Glutamatergic neuron (in vitro differentiated cells): ENCODE measurements around the gene NUDC. TPM values are rescaled to one million over a fixed set of nuclear protein-coding genes. Genes with fewer than 3 reads are reported as not detected.
A peak's percentile ranks its signal among the peaks of the same experiment; 100 is the strongest.

ENCODE experiments used
- DNase-seq: peaks from one replicate; pipeline ENCODE4 v3.0.0; 2022
- H3K27ac Mint-ChIP-seq: one replicate; pipeline ENCODE4 v1.8.0; 2020; ENCODE audit warnings: mild to moderate bottlenecking, mixed read lengths, inconsistent platforms; ENCODE audit not compliant: unreplicated experiment
- H3K27me3 Mint-ChIP-seq: one replicate; pipeline ENCODE4 v1.8.0; 2020; ENCODE audit warnings: mild to moderate bottlenecking, moderate library complexity, mixed read lengths, inconsistent platforms; ENCODE audit not compliant: unreplicated experiment
- H3K36me3 Mint-ChIP-seq: one replicate; pipeline ENCODE4 v1.8.0; 2020; ENCODE audit warnings: mild to moderate bottlenecking, mixed read lengths, inconsistent platforms; ENCODE audit not compliant: unreplicated experiment
- H3K4me1 Mint-ChIP-seq: one replicate; pipeline ENCODE4 v1.8.0; 2020; ENCODE audit warnings: mild to moderate bottlenecking, low read depth, mixed read lengths, inconsistent platforms; ENCODE audit not compliant: unreplicated experiment
- H3K4me3 Mint-ChIP-seq: one replicate; pipeline ENCODE4 v1.8.0; 2020; ENCODE audit warnings: mild to moderate bottlenecking, mixed read lengths, inconsistent platforms; ENCODE audit not compliant: unreplicated experiment
- H3K9me3 Mint-ChIP-seq: one replicate; pipeline ENCODE4 v1.8.0; 2020; ENCODE audit warnings: mild to moderate bottlenecking, moderate library complexity, mixed read lengths, inconsistent platforms; ENCODE audit not compliant: unreplicated experiment
- total RNA-seq: library from RNA; stranded (reverse); fragmentation: NEBNext Ultra II Directional; extraction: Animal tissue kit (Norgen Biotek cat#: 25700); gene quantifications from one replicate; pipeline ENCODE4 v1.2.1, GENCODE V29; 2021; ENCODE audit not compliant: unreplicated experiment
- TF ChIP-seq, protein P1 (sequence below): fragments of 200-600 bp; sonication (generic); IDR thresholded peaks from one replicate; pipeline ENCODE4 v1.5.0; 2021; ENCODE audit not compliant: partially characterized antibody, unreplicated experiment

Gene NUDC
- total RNA-seq, 1 donor from 2014 or later = 53.2 TPM

GRCh38 chr1:26951216-26951615 lies 29.7 kb downstream of the NUDC start:
- DNase-seq = no peak
- Mint-ChIP-seq H3K27me3 (no peaks in the 10 kb centered on the region), H3K9me3 (peaks cover 7% of the 10 kb centered on the region), H3K4me1 (peaks cover 5% of the 10 kb centered on the region), H3K36me3 (peaks cover 3% of the 10 kb centered on the region), H3K27ac (no peak overlapping the region), H3K4me3 (no peak overlapping the region)
- TF ChIP-seq, protein P1, sequence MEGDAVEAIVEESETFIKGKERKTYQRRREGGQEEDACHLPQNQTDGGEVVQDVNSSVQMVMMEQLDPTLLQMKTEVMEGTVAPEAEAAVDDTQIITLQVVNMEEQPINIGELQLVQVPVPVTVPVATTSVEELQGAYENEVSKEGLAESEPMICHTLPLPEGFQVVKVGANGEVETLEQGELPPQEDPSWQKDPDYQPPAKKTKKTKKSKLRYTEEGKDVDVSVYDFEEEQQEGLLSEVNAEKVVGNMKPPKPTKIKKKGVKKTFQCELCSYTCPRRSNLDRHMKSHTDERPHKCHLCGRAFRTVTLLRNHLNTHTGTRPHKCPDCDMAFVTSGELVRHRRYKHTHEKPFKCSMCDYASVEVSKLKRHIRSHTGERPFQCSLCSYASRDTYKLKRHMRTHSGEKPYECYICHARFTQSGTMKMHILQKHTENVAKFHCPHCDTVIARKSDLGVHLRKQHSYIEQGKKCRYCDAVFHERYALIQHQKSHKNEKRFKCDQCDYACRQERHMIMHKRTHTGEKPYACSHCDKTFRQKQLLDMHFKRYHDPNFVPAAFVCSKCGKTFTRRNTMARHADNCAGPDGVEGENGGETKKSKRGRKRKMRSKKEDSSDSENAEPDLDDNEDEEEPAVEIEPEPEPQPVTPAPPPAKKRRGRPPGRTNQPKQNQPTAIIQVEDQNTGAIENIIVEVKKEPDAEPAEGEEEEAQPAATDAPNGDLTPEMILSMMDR = no peak

- DNase-seq = no peak
- peaks cover 3% of the 10 kb centered on the region for H3K36me3 Mint-ChIP-seq
- H3K9me3 Mint-ChIP-seq = peaks cover 7% of the 10 kb centered on the region
- no peaks in the 10 kb centered on the region for H3K27me3 Mint-ChIP-seq
- H3K27ac Mint-ChIP-seq = no peak overlapping the region
- TF ChIP-seq, protein P1 = no peak
- H3K4me3 Mint-ChIP-seq = no peak overlapping the region
- peaks cover 5% of the 10 kb centered on the region for H3K4me1 Mint-ChIP-seq
Measured at GRCh38 chr1:26951821-26952497, 30.4 kb downstream of the NUDC start.

DNA sequence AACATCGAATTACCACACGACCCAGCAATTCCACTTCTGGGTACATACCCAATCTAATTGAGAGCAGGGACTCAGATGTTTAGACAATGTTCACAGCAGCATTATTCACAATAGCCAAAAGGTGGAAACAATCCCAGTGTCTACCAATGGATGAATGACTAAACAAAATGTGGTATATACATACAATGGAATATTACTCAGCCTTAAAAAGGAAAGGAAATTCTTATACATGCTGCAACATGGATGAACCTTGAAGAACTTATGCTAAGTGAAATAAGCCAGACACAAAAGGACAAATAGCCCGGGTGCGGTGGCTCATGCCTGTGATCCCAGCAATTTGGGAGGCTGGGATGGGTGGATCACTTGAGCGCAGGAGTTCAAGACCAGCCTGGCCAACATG lies 31.8 kb downstream of the NUDC start:
- Mint-ChIP-seq H3K36me3 (peaks cover 3% of the 10 kb centered on the region), H3K27me3 (peaks cover 4% of the 10 kb centered on the region)

GRCh38 chr1:26956321-26956720 lies 34.8 kb downstream of the NUDC start:
- Mint-ChIP-seq H3K9me3 (peaks cover 3% of the 10 kb centered on the region), H3K4me3 (no peak overlapping the region), H3K36me3 (no peaks in the 10 kb centered on the region), H3K4me1 (peaks cover 6% of the 10 kb centered on the region), H3K27ac (no peak overlapping the region), H3K27me3 (peaks cover 14% of the 10 kb centered on the region)
- TF ChIP-seq, protein P1 = no peak
- no peak for DNase-seq

More for the DNA sequence above, 31.8 kb downstream of the NUDC start:
- H3K27ac Mint-ChIP-seq = no peak overlapping the region
- no peak for DNase-seq
- no peak overlapping the region for H3K4me3 Mint-ChIP-seq
- H3K4me1 Mint-ChIP-seq = peaks cover 8% of the 10 kb centered on the region
- TF ChIP-seq, protein P1 = no peak
- H3K9me3 Mint-ChIP-seq = peaks cover 7% of the 10 kb centered on the region

DNA sequence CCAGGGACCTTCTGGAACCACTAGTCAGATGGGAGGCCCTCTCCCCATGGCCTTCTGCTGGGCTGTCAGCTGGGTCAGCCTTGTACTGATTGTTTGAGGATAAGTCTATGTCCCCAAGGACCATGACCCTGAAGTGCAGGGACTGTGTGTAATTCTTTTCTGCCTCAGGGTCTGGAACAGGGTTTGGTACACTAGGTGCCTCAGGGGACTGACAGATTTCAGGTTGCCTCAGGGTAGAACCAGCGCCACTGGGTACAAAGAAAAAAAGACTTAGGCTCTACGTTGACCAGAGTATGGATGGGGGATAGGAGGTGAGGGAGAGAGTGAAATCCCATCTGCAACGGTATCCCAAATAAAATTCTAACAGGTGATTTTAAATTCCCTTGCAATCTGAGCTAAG lies 35.8 kb downstream of the NUDC start:
- H3K4me1 Mint-ChIP-seq = peaks cover 6% of the 10 kb centered on the region
- H3K9me3 Mint-ChIP-seq = no peaks in the 10 kb centered on the region
- TF ChIP-seq, protein P1 = no peak
- no peak for DNase-seq
- peak overlapping the region; percentile 12 for H3K4me3 Mint-ChIP-seq
- H3K27me3 Mint-ChIP-seq = peaks cover 15% of the 10 kb centered on the region
- H3K36me3 Mint-ChIP-seq = no peaks in the 10 kb centered on the region
- H3K27ac Mint-ChIP-seq = no peak overlapping the region
